Upper lobe of left lung (tissue), 4 donors: ENCODE data around the gene THAP8.

Experiments
- CTCF ChIP-seq, 6 experiments: fragments of 450-650 bp in 4 of 6; fragments of 200-600 bp in 2 of 6; sonication (generic) in 2 of 6; IDR thresholded peaks; one replicate each; pipeline ENCODE4 v1.5.1; 2016 to 2019; ENCODE audit warnings: antibody characterized with exemption in 6 of 6
- POLR2A ChIP-seq, 4 donors: fragments of 450-650 bp; IDR thresholded peaks; one replicate each; pipeline ENCODE4 v1.5.1; 2016 to 2017; ENCODE audit warnings: antibody characterized with exemption in 4 of 4, mild to moderate bottlenecking in 2 of 4
- POLR2AphosphoS5 ChIP-seq, 2 donors: sonication (generic); formaldehyde crosslinking; IDR thresholded peaks; one replicate each; pipeline ENCODE4 v1.5.1; 2017; ENCODE audit warnings: antibody characterized with exemption in 2 of 2

- no peak for TF ChIP-seq CTCF (IDR thresholded peaks at IDR 0.05)
- TF ChIP-seq POLR2AphosphoS5 (IDR thresholded peaks at IDR 0.05) = no peak
- TF ChIP-seq POLR2A (IDR thresholded peaks at IDR 0.05) = no peak
Observed at GRCh38 chr19:35993923-35994598, 60.0 kb downstream of the THAP8 start.
